A549 (cell line): ENCODE data around the gene AHSP. TPM values are rescaled to one million over a fixed set of nuclear protein-coding genes. Genes with fewer than 3 reads are reported as not detected.
"Not testable (repeated sequence)": the region's sequence is repeated elsewhere in the genome, so short reads cannot be mapped to it uniquely, and the experiment has no call there.

ENCODE experiments used
- ATAC-seq, 2 experiments: fragments of 200-7000 bp in 1 of 2; fragments of >200 bp in 1 of 2; cut with Nextera tagmentation in 1 of 2; cut with Tn5 transposase in 1 of 2; 3 replicates each; pipeline versions ENCODE4 v1.8.0 to v1.9.1; 2018 to 2020; ENCODE audit warnings: mild to moderate bottlenecking in 1 of 2, moderate library complexity in 1 of 2
- CTCF ChIA-PET: fragments of 300-600 bp; sonication (Branson Sonifier 250); formaldehyde crosslinking; extraction: SDS; loops from one replicate; lab custom pipeline; 2021; ENCODE audit warnings: antibody characterized with exemption, inconsistent platforms; lab: Yijun Ruan, JAX
- POLR2A ChIA-PET: fragments of 350-600 bp; formaldehyde crosslinking; extraction: SDS; loops from one replicate; lab custom pipeline; 2021; ENCODE audit warnings: antibody characterized with exemption, inconsistent platforms; lab: Yijun Ruan, JAX
- DNase-seq, 2 experiments: peaks; one replicate each; pipeline versions ENCODE4 v3.0.0 to v3.0.0-alpha.2; 2011 to 2016; ENCODE audit warnings: low read depth in 1 of 2, low spot score in 1 of 2
- FAIRE-seq: peaks from 2 replicates; lab custom pipeline; 2011; peaks lifted over from hg19 to GRCh38; lab: Jason Lieb, UNC
- H3K27ac ChIP-seq, 2 experiments: fragments of >200 bp; sonication (Bioruptor Twin); formaldehyde crosslinking; 3 replicates each; pipeline ENCODE4 v1.5.1; 2016 to 2017
- H3K4me1 ChIP-seq: fragments of >200 bp; sonication (Bioruptor Twin); formaldehyde crosslinking; 3 replicates; pipeline ENCODE4 v1.6.1; 2016
- H3K4me2 ChIP-seq: fragments of >200 bp; sonication (Bioruptor Twin); formaldehyde crosslinking; 3 replicates; pipeline ENCODE4 v1.6.1; 2016
- H3K4me3 ChIP-seq: fragments of >200 bp; sonication (Bioruptor Twin); formaldehyde crosslinking; 3 replicates; pipeline ENCODE4 v1.5.1; 2016
- H3K9me3 ChIP-seq: fragments of >200 bp; sonication (Bioruptor Twin); formaldehyde crosslinking; 3 replicates; pipeline ENCODE4 v1.6.1; 2016
- CEBPB ChIP-seq, 2 experiments: fragments of >200 bp in 1 of 2; sonication (Bioruptor Twin) in 1 of 2; formaldehyde crosslinking in 1 of 2; IDR thresholded peaks; 2 replicates each; pipeline ENCODE4 v1.6.1; 2012 to 2016
- CTCF ChIP-seq: fragments of >200 bp; sonication (Bioruptor Twin); formaldehyde crosslinking; IDR thresholded peaks from 3 replicates; pipeline ENCODE4 v1.5.1; 2016
- ELK1 ChIP-seq: fragments of 150-350 bp; IDR thresholded peaks from 2 replicates; pipeline ENCODE4 v1.6.1; 2014; ENCODE audit warnings: low read depth, mild to moderate bottlenecking, low read length
- EP300 ChIP-seq, 2 experiments: fragments of >200 bp; sonication (Bioruptor Twin); formaldehyde crosslinking; IDR thresholded peaks; 2 replicates in 1 of 2; 3 replicates in 1 of 2; pipeline ENCODE4 v1.6.1; 2016 to 2017
- FOXS1 ChIP-seq: fragments of 250-450 bp; sonication (Bioruptor Pico); IDR thresholded peaks from 2 replicates; pipeline ENCODE4 v1.5.0; 2020; ENCODE audit warnings: mild to moderate bottlenecking, moderate library complexity
- HES2 ChIP-seq: fragments of >200 bp; sonication (Bioruptor Twin); formaldehyde crosslinking; IDR thresholded peaks from 2 replicates; pipeline ENCODE4 v1.6.1; 2016
- HOXB13 ChIP-seq: fragments of 250-450 bp; sonication (Bioruptor Pico); IDR thresholded peaks from 2 replicates; pipeline ENCODE4 v1.5.0; 2020; ENCODE audit warnings: low read depth, mild to moderate bottlenecking, moderate library complexity
- JUN ChIP-seq, 2 experiments: fragments of >200 bp; sonication (Bioruptor Twin); formaldehyde crosslinking; IDR thresholded peaks; 2 replicates in 1 of 2; 3 replicates in 1 of 2; pipeline ENCODE4 v1.6.1; 2016 to 2017
- KDM5A ChIP-seq: fragments of 200-600 bp; sonication (generic); IDR thresholded peaks from 2 replicates; pipeline ENCODE4 v1.6.1; 2016; ENCODE audit warnings: antibody characterized with exemption, mild to moderate bottlenecking
- MAX ChIP-seq: IDR thresholded peaks from 2 replicates; pipeline ENCODE4 v1.6.1; 2012
- MYC ChIP-seq: IDR thresholded peaks from 2 replicates; pipeline ENCODE4 v1.6.1; 2012; ENCODE audit warnings: mild to moderate bottlenecking, inconsistent platforms, low read length, improper control_type of control experiment, borderline replicate concordance
- PHF8 ChIP-seq: fragments of 200-600 bp; sonication (generic); IDR thresholded peaks from 2 replicates; pipeline ENCODE4 v1.6.1; 2016; ENCODE audit warnings: low read depth, mild to moderate bottlenecking, antibody characterized with exemption, moderate library complexity, borderline replicate concordance
- RAD21 ChIP-seq, 2 experiments: fragments of >200 bp in 1 of 2; sonication (Bioruptor Twin) in 1 of 2; formaldehyde crosslinking in 1 of 2; IDR thresholded peaks in 1 of 2; conservative IDR thresholded peaks in 1 of 2; 2 replicates in 1 of 2; 3 replicates in 1 of 2; pipeline ENCODE4 v1.6.1; 2012 to 2018; ENCODE audit warnings: inconsistent platforms in 1 of 2
- RARB ChIP-seq: fragments of 250-450 bp; sonication (Bioruptor Pico); IDR thresholded peaks from 2 replicates; pipeline ENCODE4 v1.8.0; 2021; ENCODE audit warnings: mild to moderate bottlenecking, moderate library complexity
- RCOR1 ChIP-seq: fragments of 150-350 bp; IDR thresholded peaks from 2 replicates; pipeline ENCODE4 v1.6.1; 2014; ENCODE audit warnings: antibody characterized with exemption, low read length, low read depth
- SREBF2 ChIP-seq: fragments of 450-650 bp; IDR thresholded peaks from 2 replicates; pipeline ENCODE4 v1.6.1; 2014; ENCODE audit warnings: mild to moderate bottlenecking, moderate library complexity
- TFCP2L1 ChIP-seq: fragments of 250-450 bp; sonication (Bioruptor Pico); IDR thresholded peaks from 2 replicates; pipeline ENCODE4 v1.5.0; 2021; ENCODE audit warnings: mild to moderate bottlenecking
- TP53 ChIP-seq: fragments of 250-450 bp; sonication (Bioruptor Pico); IDR thresholded peaks from 2 replicates; pipeline ENCODE4 v1.5.0; 2021; ENCODE audit warnings: mild to moderate bottlenecking, moderate library complexity
- USF2 ChIP-seq: fragments of 450-650 bp; IDR thresholded peaks from 2 replicates; pipeline ENCODE4 v1.6.1; 2014; ENCODE audit warnings: antibody characterized with exemption
- ZSCAN20 ChIP-seq: fragments of 250-450 bp; sonication (Bioruptor Pico); IDR thresholded peaks from 2 replicates; pipeline ENCODE4 v1.8.0; 2022; ENCODE audit warnings: mild to moderate bottlenecking, moderate library complexity
- WGBS: methylation state at CpG from one replicate; pipeline ENCODE4 v1.1.6; 2017; ENCODE audit errors: missing lambda C conversion rate; 5-methylcytosine and 5-hydroxymethylcytosine counted together
- polyA plus RNA-seq, 4 experiments: library from polyadenylated mRNA; depleted of rRNA in 3 of 4; stranded (reverse); fragments of >200 nt; fragmentation: RNase III in 1 of 4; extraction: RNeasy Plus Mini Kit Qiagen cat#74134 plus additional on column Dnase treatment in 1 of 4; gene quantifications; 2 replicates in 3 of 4; 3 replicates in 1 of 4; pipeline ENCODE4 v1.2.3, GENCODE V29; 2011 to 2017
- TF ChIP-seq, protein P1 (sequence below): IDR thresholded peaks from 2 replicates; pipeline ENCODE4 v1.6.1; 2012; ENCODE audit warnings: low read depth, borderline replicate concordance
- TF ChIP-seq, protein P2 (sequence below): fragments of >200 bp; sonication (Bioruptor Twin); formaldehyde crosslinking; IDR thresholded peaks from 3 replicates; pipeline ENCODE4 v1.6.1; 2016

AHSP gene
- polyA plus RNA-seq, 2 of the 4 experiments (the other 2 are of a cell fraction), result not detected

GRCh38 chr16:31480851-31481536 lies 46.7 kb upstream of the AHSP start (continued):
- TF ChIP-seq PHF8 (no peak), RAD21 (conservative IDR thresholded peaks at IDR 0.05 in 1 of 2, IDR thresholded peaks at IDR 0.05 in 1 of 2) (no peak), TP53 (CRISPR knock-in tag) (no peak), ELK1 (no peak), HOXB13 (CRISPR knock-in tag) (no peak), KDM5A (no peak)
- TF ChIP-seq, protein P1, sequence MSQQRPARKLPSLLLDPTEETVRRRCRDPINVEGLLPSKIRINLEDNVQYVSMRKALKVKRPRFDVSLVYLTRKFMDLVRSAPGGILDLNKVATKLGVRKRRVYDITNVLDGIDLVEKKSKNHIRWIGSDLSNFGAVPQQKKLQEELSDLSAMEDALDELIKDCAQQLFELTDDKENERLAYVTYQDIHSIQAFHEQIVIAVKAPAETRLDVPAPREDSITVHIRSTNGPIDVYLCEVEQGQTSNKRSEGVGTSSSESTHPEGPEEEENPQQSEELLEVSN, result no peak

DNA sequence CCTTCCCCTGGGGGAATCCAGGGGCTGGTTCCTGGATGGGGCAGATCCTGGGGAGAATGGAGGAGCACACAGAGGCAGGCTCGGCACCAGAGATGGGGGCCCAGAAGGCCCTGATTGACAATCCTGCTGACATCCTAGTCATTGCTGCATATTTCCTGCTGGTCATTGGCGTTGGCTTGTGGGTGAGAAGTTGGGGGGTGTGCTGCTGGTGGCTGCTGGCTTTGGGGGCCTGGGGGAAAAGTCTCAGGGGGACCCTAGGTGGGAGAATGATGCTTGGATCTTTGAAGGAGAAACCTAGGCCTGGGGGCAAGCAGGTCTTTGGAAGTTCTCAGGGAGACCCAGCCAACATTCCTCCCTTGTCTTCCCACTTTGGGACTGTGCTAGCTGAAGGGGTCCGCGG lies 44.6 kb upstream of the AHSP start, which contains the start of gene SLC5A2:
Gene SLC5A2, plus strand, starts transcription at position 43 of the 400 bp plus-strand sequence. Its CDS starts 14 bp downstream, at position 57.
- 88% methylated on average over 4 of the region's 4 CpGs for WGBS
- CTCF ChIA-PET, result interaction anchor here (0.6 kb wide), 1 partner anchor 23 kb away, joined by 3 read pairs; no protein-coding TSS in a partner anchor
- DNase-seq (no peak), ATAC-seq (no peak), FAIRE-seq (no peak)
- no peak within 1 kb of the TSS for H3K4me2 ChIP-seq
- H3K4me1 ChIP-seq, result peaks cover 15% of the 10 kb centered on the region; the same call in 2 of the 3 replicates
- no peak for TF ChIP-seq JUN (IDR thresholded peaks at IDR 0.05)
- no peak for TF ChIP-seq USF2
- TF ChIP-seq FOXS1 (CRISPR knock-in tag), result no peak
- TF ChIP-seq HES2, result no peak
- no peak for TF ChIP-seq CEBPB (IDR thresholded peaks at IDR 0.05)
- no peak for TF ChIP-seq RCOR1
- no peak for TF ChIP-seq RAD21 (conservative IDR thresholded peaks at IDR 0.05 in 1 of 2, IDR thresholded peaks at IDR 0.05 in 1 of 2)
- no peak for TF ChIP-seq RARB
- TF ChIP-seq KDM5A, result no peak
- TF ChIP-seq ELK1, result no peak
- TF ChIP-seq, protein P1, result no peak
- TF ChIP-seq ZSCAN20 (CRISPR knock-in tag), result no peak
- TF ChIP-seq MAX, result no peak
- TF ChIP-seq TFCP2L1, result no peak
- no peak for TF ChIP-seq EP300 (IDR thresholded peaks at IDR 0.05)
- TF ChIP-seq, protein P2, sequence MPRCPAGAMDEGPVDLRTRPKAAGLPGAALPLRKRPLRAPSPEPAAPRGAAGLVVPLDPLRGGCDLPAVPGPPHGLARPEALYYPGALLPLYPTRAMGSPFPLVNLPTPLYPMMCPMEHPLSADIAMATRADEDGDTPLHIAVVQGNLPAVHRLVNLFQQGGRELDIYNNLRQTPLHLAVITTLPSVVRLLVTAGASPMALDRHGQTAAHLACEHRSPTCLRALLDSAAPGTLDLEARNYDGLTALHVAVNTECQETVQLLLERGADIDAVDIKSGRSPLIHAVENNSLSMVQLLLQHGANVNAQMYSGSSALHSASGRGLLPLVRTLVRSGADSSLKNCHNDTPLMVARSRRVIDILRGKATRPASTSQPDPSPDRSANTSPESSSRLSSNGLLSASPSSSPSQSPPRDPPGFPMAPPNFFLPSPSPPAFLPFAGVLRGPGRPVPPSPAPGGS, result no peak
- TF ChIP-seq CTCF, result no peak
- TF ChIP-seq SREBF2, result no peak
- no peak for TF ChIP-seq MYC
- no peak within 1 kb of the TSS for H3K4me3 ChIP-seq
- POLR2A ChIA-PET, result interaction anchor here (2.4 kb wide), 1 partner anchor 23 kb away, joined by 9 read pairs; the partner anchor contains the start of gene ARMC5
- H3K27ac ChIP-seq, result no peak within 1 kb of the TSS
- no peaks in the 10 kb centered on the region for H3K9me3 ChIP-seq

DNA sequence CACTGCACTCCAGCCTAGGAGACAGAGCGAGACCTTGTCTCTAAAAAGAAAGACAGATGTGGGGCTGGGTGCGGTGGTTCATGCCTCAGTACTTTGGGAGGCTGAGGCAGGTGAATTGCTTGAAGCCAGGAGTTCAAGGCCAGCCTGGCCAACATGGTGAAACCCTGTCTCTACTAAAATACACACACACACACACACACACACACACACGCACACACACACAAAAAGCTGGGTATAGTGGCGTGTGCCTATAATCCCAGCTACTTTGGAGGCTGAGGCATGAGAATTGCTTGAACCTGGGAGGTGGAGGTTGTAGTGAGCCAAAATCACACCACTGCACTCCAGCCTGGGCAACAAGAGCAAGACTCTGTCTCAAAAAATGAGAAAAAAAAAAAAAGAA lies 43.7 kb upstream of the AHSP start:
- ATAC-seq, POLR2A ChIA-PET, CTCF ChIA-PET, H3K4me3 ChIP-seq, H3K9me3 ChIP-seq, DNase-seq, H3K27ac ChIP-seq, FAIRE-seq: not testable (repeated sequence)
- Histone ChIP-seq H3K4me2 (peak overlapping the region; percentile 8; the same call in 1 of the 3 replicates), H3K4me1 (peaks cover 17% of the 10 kb centered on the region; the same call in 2 of the 3 replicates)
- WGBS, result 87% methylated on average over 4 of the region's 4 CpGs
